ENCODE data around the gene SBK2. TPM values are rescaled to one million over a fixed set of nuclear protein-coding genes. Genes with fewer than 3 reads are reported as not detected.

SBK2 gene
- total RNA-seq, 2 experiments from 2014 or later, result not detected

GRCh38 chr19:55490478-55491432 is 46.2 kb downstream of the SBK2 start:
- Mint-ChIP-seq H3K27me3 (no peaks in the 10 kb centered on the region), H3K4me3 (no peak overlapping the region), H3K36me3 (ENCODE audit: low read depth) (no peaks in the 10 kb centered on the region), H3K4me1 (ENCODE audit: low read depth) (peaks cover 5% of the 10 kb centered on the region), H3K9me3 (no peaks in the 10 kb centered on the region), H3K27ac (no peak overlapping the region)
- CTCF ChIA-PET, result interaction anchor here (1.1 kb wide), 1 partner anchor 13 kb away, joined by 4 read pairs; no protein-coding TSS in a partner anchor
- no peak for TF ChIP-seq CTCF (IDR thresholded peaks at IDR 0.05)
- intact Hi-C loops (cut with DNase I, micrococcal nuclease), result no loop called here
- DNase-seq (no peak), ATAC-seq (ENCODE audit: poor library complexity) (no peak)
- Histone ChIP-seq H3K27ac (ENCODE audit: low read depth in 1 of 2, low read length in 2 of 2) (no peak overlapping the region), H3K36me3 (ENCODE audit: insufficient read depth, low read length) (no peaks in the 10 kb centered on the region), H3K9me3 (ENCODE audit: control insufficient read depth in 1 of 2, insufficient read depth in 1 of 2, low read length in 2 of 2) (no peaks in the 10 kb centered on the region), H3K4me1 (ENCODE audit: insufficient read depth, low read length) (peaks cover 5% of the 10 kb centered on the region), H3K4me3 (ENCODE audit: low read length) (no peak overlapping the region), H3K27me3 (ENCODE audit: control insufficient read depth in 1 of 2, insufficient read depth in 2 of 2, low read length in 2 of 2) (peaks cover 0 to 7% of the 10 kb centered on the region in 2 experiments)
- POLR2A ChIA-PET, result no interaction called here

- ChIA-PET POLR2A (interaction anchor here (1.4 kb wide), 1 partner anchor 14 kb away, joined by 4 read pairs; no protein-coding TSS in a partner anchor), CTCF (interaction anchor here (1.1 kb wide), 1 partner anchor 14 kb away, joined by 4 read pairs; no protein-coding TSS in a partner anchor)
- Mint-ChIP-seq H3K27ac (no peak overlapping the region), H3K9me3 (no peaks in the 10 kb centered on the region), H3K4me1 (ENCODE audit: low read depth) (peaks cover 11% of the 10 kb centered on the region), H3K4me3 (no peak overlapping the region), H3K36me3 (ENCODE audit: low read depth) (no peaks in the 10 kb centered on the region), H3K27me3 (no peaks in the 10 kb centered on the region)
- H3K4me1 ChIP-seq (ENCODE audit: insufficient read depth, low read length), result peaks cover 14% of the 10 kb centered on the region
- DNase-seq, result no peak
- no peak for ATAC-seq (ENCODE audit: poor library complexity)
- H3K27me3 ChIP-seq (ENCODE audit: control insufficient read depth in 1 of 2, insufficient read depth in 2 of 2, low read length in 2 of 2), result peaks cover 0 to 7% of the 10 kb centered on the region in 2 experiments
- no peak overlapping the region for H3K4me3 ChIP-seq (ENCODE audit: low read length)
- no peaks in the 10 kb centered on the region for H3K9me3 ChIP-seq (ENCODE audit: control insufficient read depth in 1 of 2, insufficient read depth in 1 of 2, low read length in 2 of 2)
- no peak for TF ChIP-seq CTCF (IDR thresholded peaks at IDR 0.05)
- no peak overlapping the region for H3K27ac ChIP-seq (ENCODE audit: low read depth in 1 of 2, low read length in 2 of 2)
- no peaks in the 10 kb centered on the region for H3K36me3 ChIP-seq (ENCODE audit: insufficient read depth, low read length)
- intact Hi-C loops (cut with DNase I, micrococcal nuclease), result no loop called here
Observed at GRCh38 chr19:55489711-55490477, 47.0 kb downstream of the SBK2 start.

GRCh38 chr19:55488986-55489710 is 47.8 kb downstream of the SBK2 start:
- peaks cover 0 to 7% of the 10 kb centered on the region in 2 experiments for H3K27me3 ChIP-seq (ENCODE audit: control insufficient read depth in 1 of 2, insufficient read depth in 2 of 2, low read length in 2 of 2)
- intact Hi-C loops (cut with DNase I, micrococcal nuclease), result no loop called here
- no peak for TF ChIP-seq CTCF (IDR thresholded peaks at IDR 0.05)
- H3K9me3 Mint-ChIP-seq, result no peaks in the 10 kb centered on the region
- POLR2A ChIA-PET, result interaction anchor here (1.4 kb wide), 1 partner anchor 15 kb away, joined by 4 read pairs; no protein-coding TSS in a partner anchor
- peaks cover 11% of the 10 kb centered on the region for H3K4me1 Mint-ChIP-seq (ENCODE audit: low read depth)
- H3K27me3 Mint-ChIP-seq, result no peaks in the 10 kb centered on the region
- H3K27ac ChIP-seq (ENCODE audit: low read depth in 1 of 2, low read length in 2 of 2), result no peak overlapping the region
- CTCF ChIA-PET, result interaction anchor here (1.1 kb wide), 1 partner anchor 15 kb away, joined by 4 read pairs; no protein-coding TSS in a partner anchor
- H3K4me3 Mint-ChIP-seq, result no peak overlapping the region
- peaks cover 19% of the 10 kb centered on the region for H3K4me1 ChIP-seq (ENCODE audit: insufficient read depth, low read length)
- H3K4me3 ChIP-seq (ENCODE audit: low read length), result no peak overlapping the region
- no peaks in the 10 kb centered on the region for H3K9me3 ChIP-seq (ENCODE audit: control insufficient read depth in 1 of 2, insufficient read depth in 1 of 2, low read length in 2 of 2)
- no peak overlapping the region for H3K27ac Mint-ChIP-seq
- H3K36me3 ChIP-seq (ENCODE audit: insufficient read depth, low read length), result no peaks in the 10 kb centered on the region
- DNase-seq, result no peak
- no peaks in the 10 kb centered on the region for H3K36me3 Mint-ChIP-seq (ENCODE audit: low read depth)
- ATAC-seq (ENCODE audit: poor library complexity), result no peak

All from CD4-positive, alpha-beta T cell (primary cell).